Esophagus (tissue), 2 donors: ENCODE data around the gene ATP10A. TPM values are rescaled to one million over a fixed set of nuclear protein-coding genes. Genes with fewer than 3 reads are reported as not detected.

Source experiments
- H3K27ac ChIP-seq, 2 donors: one replicate each; pipeline ENCODE4 v1.5.1; 2013; ENCODE audit warnings: low read depth in 2 of 2, mild to moderate bottlenecking in 2 of 2, inconsistent platforms in 1 of 2, low read length in 1 of 2, moderate library complexity in 1 of 2
- H3K27me3 ChIP-seq, 2 donors: one replicate each; pipeline ENCODE4 v1.6.1; 2013; ENCODE audit warnings: low read length in 2 of 2, control low read depth in 1 of 2, mild to moderate bottlenecking in 1 of 2; ENCODE audit not compliant: insufficient read depth in 2 of 2, control insufficient read depth in 1 of 2
- H3K36me3 ChIP-seq, 2 donors: one replicate each; pipeline ENCODE4 v1.6.1; 2013; ENCODE audit warnings: low read length in 1 of 2; ENCODE audit not compliant: control insufficient read depth in 2 of 2, insufficient read depth in 2 of 2
- H3K4me1 ChIP-seq, 2 donors: one replicate each; pipeline ENCODE4 v1.6.1; 2013; ENCODE audit warnings: low read length in 1 of 2; ENCODE audit not compliant: control insufficient read depth in 2 of 2, insufficient read depth in 2 of 2
- H3K4me3 ChIP-seq, 2 donors: one replicate each; pipeline ENCODE4 v1.5.1; 2013; ENCODE audit warnings: low read length in 2 of 2, mild to moderate bottlenecking in 2 of 2, low read depth in 1 of 2, moderate library complexity in 1 of 2
- H3K9me3 ChIP-seq, 2 donors: one replicate each; pipeline ENCODE4 v1.6.1; 2013; ENCODE audit warnings: mild to moderate bottlenecking in 2 of 2, low read depth in 1 of 2, low read length in 1 of 2, moderate library complexity in 1 of 2; ENCODE audit not compliant: control insufficient read depth in 2 of 2, insufficient read depth in 1 of 2
- WGBS, 2 donors: extraction: QIAGEN DNeasy Blood & Tissue Kit; methylation state at CpG; one replicate each; pipeline ENCODE4 v1.1.7; 2013; 5-methylcytosine and 5-hydroxymethylcytosine counted together
- polyA plus RNA-seq, 2 donors: library from polyadenylated mRNA; stranded (reverse); fragments of 200-250 nt; gene quantifications; one replicate each; pipeline ENCODE4 v1.2.3, GENCODE V29; 2013
- donor health status: healthy with polysubstance abuse.
- donor health status: Bipolar disorder and iron deficiency.

ATP10A gene
- polyA plus RNA-seq, 2 donors = 0.79 to 0.86 TPM

DNA sequence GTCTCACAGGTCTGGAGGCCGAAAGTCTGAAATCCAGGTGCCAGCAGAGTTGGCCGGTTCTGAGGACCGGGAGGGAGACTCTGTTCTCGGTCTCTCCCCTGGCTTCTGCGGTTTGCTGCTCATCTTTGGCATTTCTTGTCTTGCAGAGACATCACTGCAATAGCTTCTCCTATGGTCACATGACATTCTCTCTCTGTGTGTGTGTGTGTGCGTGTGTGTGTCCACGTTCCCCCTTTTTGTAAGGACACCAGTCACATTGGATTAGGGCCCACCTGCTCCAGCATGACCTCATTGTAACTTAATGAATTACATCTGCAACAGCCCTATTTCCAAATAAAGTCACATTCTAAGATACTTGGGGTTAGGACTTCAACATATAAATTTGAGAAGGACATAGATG is 12.4 kb upstream of the ATP10A start:
- Histone ChIP-seq H3K36me3 (no peaks in the 10 kb centered on the region), H3K4me1 (peaks cover 2 to 3% of the 10 kb centered on the region in 2 donors), H3K27ac (no peak overlapping the region), H3K27me3 (no peaks in the 10 kb centered on the region), H3K9me3 (no peaks in the 10 kb centered on the region), H3K4me3 (no peak overlapping the region)
- WGBS, 2 donors = 92 to 96% methylated on average over 7 of the region's 7 CpGs

DNA sequence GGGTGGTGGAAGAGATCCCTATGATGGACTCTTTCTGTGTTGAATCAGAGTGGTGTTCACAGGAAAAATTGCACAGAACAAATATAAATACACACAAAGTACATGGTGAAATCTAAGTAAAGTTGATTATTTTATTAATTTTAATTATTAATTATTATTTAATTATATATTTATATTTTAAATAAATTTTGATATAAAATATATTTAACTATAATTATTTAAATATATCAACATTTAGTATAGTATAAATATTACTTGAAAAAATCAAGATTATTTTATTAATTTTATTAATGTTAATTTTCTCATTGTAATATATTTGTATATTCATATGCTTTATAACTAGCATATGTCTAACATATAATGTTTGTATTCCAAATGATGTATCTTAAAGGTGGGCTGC is 11.3 kb upstream of the ATP10A start:
- Histone ChIP-seq H3K9me3 (no peaks in the 10 kb centered on the region), H3K27ac (no peak overlapping the region), H3K4me3 (no peak overlapping the region), H3K36me3 (no peaks in the 10 kb centered on the region), H3K4me1 (peaks cover 2 to 3% of the 10 kb centered on the region in 2 donors), H3K27me3 (no peaks in the 10 kb centered on the region)

DNA sequence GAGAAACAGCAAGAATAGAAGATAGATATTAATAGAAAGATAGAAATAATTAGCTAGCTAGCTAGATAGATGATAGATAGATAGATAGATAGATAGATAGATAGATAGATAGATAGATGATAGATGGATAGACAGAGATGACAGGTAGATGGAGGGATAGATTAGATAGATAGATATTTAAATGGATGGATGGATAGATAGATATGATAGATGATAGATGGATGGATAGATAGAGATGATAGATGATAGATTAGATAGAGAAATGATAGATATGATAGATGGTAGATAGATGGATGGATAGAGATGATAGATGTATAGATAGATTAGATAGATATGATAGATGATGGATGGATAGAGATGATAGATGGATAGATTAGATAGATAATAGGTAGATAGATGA is 8.3 kb upstream of the ATP10A start:
- Histone ChIP-seq H3K36me3 (no peaks in the 10 kb centered on the region), H3K27ac (no peak overlapping the region), H3K9me3 (no peaks in the 10 kb centered on the region), H3K27me3 (no peaks in the 10 kb centered on the region), H3K4me1 (no peaks in the 10 kb centered on the region), H3K4me3 (no peak overlapping the region)

DNA sequence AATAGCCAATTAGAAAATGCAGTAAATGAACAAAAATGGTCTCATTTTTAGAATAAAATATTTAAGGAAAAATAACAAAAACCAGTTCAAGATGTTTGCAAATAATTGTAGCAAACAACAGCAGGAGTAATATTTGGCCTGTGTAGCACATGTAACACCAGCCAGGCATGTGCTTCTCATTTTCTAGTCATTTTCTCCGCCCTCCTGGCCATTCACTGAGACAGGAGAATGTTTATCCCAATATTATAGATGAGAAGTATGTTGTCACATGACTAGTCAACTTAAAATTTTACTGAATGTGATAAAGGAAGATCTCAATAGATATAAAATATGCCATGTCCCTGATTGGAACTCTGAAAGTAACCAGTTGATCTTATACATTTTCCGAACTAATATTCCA is 7.8 kb upstream of the ATP10A start:
- H3K4me3 ChIP-seq = no peak overlapping the region
- no peaks in the 10 kb centered on the region for H3K27me3 ChIP-seq
- H3K9me3 ChIP-seq = no peaks in the 10 kb centered on the region
- H3K36me3 ChIP-seq = no peaks in the 10 kb centered on the region
- H3K27ac ChIP-seq = no peak overlapping the region
- 91% methylated on average over 2 of the region's 2 CpGs for WGBS, 2 donors
- H3K4me1 ChIP-seq = no peaks in the 10 kb centered on the region

DNA sequence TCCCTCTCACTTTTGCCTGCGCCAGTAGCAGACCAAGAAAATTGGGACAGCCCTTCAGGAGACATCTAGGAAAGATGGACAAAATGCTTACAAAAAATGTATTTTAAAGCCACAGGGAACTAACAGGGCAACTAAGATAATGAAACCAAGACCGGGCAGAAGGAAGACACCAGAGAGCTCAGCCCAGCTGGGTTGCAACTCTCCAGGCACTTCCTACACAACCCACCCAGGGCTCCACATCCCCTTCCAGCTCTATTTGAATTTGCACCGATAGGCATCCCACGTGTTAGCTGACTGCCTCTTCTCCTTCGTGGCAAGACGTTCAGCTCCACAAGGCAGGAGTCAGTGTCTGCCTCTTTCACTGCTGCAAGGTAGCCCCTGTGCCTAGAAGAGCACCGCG is 6.6 kb upstream of the ATP10A start:
- 66 to 68% methylated on average over 8 of the region's 8 CpGs for WGBS, 2 donors
- no peaks in the 10 kb centered on the region for H3K27me3 ChIP-seq

DNA sequence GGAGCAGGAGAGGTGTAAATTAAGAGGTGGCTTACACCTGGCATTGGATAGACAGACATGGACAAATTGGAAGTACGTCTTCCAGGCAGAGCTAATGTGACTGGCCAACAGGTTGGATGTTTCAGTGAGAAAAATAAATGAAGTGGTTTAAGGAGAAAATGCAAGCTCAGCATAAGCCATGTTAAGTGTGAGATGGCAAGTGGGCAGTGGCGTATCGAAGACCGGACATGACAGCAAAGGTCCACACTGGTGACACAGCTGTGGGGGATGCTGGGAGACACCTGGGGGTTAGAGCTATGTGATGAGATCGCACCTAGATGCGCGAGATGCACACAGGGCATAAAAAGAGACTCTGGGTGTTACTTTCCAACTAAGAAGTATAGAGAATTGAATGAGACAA is 3.7 kb upstream of the ATP10A start:
- no peaks in the 10 kb centered on the region for H3K9me3 ChIP-seq
- peaks cover 0 to 7% of the 10 kb centered on the region in 2 donors for H3K4me1 ChIP-seq
- no peaks in the 10 kb centered on the region for H3K27me3 ChIP-seq
- no peaks in the 10 kb centered on the region for H3K36me3 ChIP-seq
- 93 to 95% methylated on average over 7 of the region's 7 CpGs for WGBS, 2 donors
- H3K27ac ChIP-seq = no peak overlapping the region
- no peak overlapping the region for H3K4me3 ChIP-seq

More for the DNA sequence above, 6.6 kb upstream of the ATP10A start:
- Histone ChIP-seq H3K36me3 (no peaks in the 10 kb centered on the region), H3K9me3 (no peaks in the 10 kb centered on the region), H3K27ac (no peak overlapping the region), H3K4me3 (no peak overlapping the region), H3K4me1 (no peaks in the 10 kb centered on the region)

DNA sequence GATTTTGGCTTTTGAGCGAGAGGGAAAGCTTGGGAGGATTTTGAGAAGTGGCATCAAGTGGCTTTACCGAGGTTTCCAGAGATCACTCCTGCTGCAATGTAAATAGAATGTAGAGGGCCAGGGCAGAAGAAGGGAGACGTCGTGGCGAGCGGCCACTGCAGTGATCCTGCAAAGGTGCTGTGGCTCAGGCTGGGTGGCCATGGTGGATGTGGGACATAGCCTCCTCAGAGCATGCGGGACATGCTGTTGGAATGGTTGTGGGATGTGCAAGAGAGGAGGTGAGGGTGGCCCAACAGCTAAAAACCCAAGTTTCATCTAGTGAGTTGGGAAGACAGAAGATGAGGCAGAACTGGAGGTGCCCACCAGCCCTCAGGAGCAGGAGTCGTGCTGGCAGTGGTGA is 3.1 kb upstream of the ATP10A start:
- Histone ChIP-seq H3K27me3 (no peaks in the 10 kb centered on the region), H3K9me3 (no peaks in the 10 kb centered on the region), H3K27ac (no peak overlapping the region), H3K4me1 (peaks cover 0 to 10% of the 10 kb centered on the region in 2 donors), H3K4me3 (no peak overlapping the region), H3K36me3 (no peaks in the 10 kb centered on the region)
- 93 to 96% methylated on average over 8 of the region's 8 CpGs for WGBS, 2 donors

DNA sequence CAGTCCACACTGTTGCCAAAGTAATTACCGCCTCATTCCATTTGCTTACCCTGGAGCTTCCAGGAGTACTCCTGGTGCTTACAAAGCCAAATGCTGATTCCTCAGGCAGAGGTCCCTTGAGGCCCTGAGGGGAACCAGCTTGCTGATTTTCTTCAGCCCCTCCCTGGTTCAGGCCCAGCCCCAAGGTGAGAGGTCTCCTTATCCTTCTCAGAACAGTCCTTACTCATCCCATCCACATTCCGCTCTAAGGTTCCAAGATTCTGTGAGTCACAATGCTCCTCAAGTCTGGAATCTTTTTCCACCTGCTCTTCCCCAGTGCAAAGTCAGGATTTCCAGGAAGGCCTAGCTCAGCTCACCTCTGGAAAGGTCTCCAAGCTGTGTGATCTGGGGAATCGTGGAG is 1.8 kb upstream of the ATP10A start:
- Histone ChIP-seq H3K27ac (no peak overlapping the region), H3K4me3 (no peak overlapping the region), H3K36me3 (no peaks in the 10 kb centered on the region), H3K9me3 (no peaks in the 10 kb centered on the region), H3K4me1 (peaks cover 2 to 11% of the 10 kb centered on the region in 2 donors), H3K27me3 (no peaks in the 10 kb centered on the region)
- WGBS, 2 donors = 93 to 98% methylated on average over 3 of the region's 3 CpGs

DNA sequence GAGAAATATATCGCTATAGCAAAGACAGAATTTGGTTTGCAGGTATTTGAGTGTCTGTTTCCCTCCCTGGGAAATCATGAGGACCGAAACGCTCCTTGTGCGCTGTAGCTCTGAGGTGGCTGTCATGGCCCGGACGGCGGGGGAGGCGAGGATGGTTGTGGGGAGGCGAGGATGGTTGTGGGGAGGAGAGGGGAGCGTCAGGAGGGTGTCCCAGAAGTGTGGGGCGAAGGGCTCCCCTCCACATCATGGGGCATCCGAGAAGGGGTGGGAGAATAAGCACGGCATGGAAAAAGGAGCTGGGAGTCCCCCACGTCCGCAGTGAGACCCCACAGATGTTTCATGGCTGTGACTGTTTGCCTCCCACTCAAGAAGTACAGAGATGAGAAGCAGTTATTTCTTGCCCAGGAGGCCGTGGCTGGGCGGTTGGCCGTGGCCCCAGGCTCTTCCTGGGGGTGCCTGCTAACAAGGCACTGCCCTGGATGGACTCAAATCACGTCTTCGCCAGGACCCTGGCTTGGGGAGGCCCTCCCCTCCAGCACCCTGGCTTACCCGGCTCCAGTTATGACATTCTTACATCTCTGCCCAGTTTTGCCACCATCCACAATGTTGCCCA is 947 bp upstream of the ATP10A start:
- H3K27ac ChIP-seq = no peak overlapping the region

DNA sequence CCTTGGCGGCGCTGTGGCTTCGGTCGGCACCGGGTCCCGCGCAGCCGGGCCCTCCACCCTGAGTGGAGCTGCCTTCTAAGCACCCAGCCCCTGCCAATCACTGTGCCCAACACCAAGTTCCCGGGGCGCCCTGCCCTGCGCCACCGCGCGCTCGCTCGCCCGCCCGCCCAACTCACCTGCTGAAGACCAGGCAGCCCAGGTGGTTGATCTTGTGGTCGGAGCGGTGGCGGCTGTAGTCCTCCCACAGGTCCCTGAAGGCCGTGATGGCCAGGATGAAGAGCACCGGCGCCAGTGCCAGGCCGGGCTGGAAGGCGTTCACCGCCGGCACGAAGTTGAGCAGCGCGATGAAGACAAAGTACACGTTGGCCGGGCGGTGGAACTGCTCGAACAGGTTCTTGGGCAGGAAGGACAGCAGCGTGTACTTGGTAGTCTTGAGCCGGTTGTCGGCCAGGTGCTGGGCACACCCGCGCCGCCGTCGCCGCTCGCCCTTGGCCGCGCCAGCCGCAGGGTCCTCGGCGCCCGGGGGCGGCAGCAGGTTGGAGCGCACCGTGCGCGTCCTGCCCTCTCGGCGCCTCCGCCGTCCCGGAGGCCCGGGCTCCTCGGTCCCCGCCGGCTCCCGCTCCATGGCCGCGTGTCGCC is 536 bp downstream of the ATP10A start:
- Histone ChIP-seq H3K4me1 (peaks cover 8 to 16% of the 10 kb centered on the region in 2 donors), H3K27me3 (no peaks in the 10 kb centered on the region), H3K9me3 (no peaks in the 10 kb centered on the region), H3K27ac (peak overlapping the region; percentile 73 to 77), H3K4me3 (peak overlapping the region; percentile 66 to 68), H3K36me3 (no peaks in the 10 kb centered on the region)
- 1 to 4% methylated on average over 55 to 69 of the region's 69 CpGs for WGBS, 2 donors

More for the DNA sequence above, 947 bp upstream of the ATP10A start:
- H3K27me3 ChIP-seq = no peaks in the 10 kb centered on the region
- no peaks in the 10 kb centered on the region for H3K36me3 ChIP-seq
- H3K9me3 ChIP-seq = no peaks in the 10 kb centered on the region
- no peak overlapping the region for H3K4me3 ChIP-seq
- H3K4me1 ChIP-seq = peaks cover 4 to 16% of the 10 kb centered on the region in 2 donors
- 86 to 88% methylated on average over 21 of the region's 21 CpGs for WGBS, 2 donors
